Measurements from ENCODE around the gene ANGPTL2. TPM values are rescaled to one million over a fixed set of nuclear protein-coding genes. Genes with fewer than 3 reads are reported as not detected.

Gene ANGPTL2
- total and polyA plus RNA-seq, 2 of the 4 experiments (the other 2 are of a cell fraction), result 9.5 to 25.1 TPM

GRCh38 chr9:127159949-127160610 is 37.6 kb upstream of the ANGPTL2 start:
- Histone ChIP-seq H3K14ac (replicated peaks; ENCODE audit: low read depth, low read length) (peak overlapping the region; percentile 51), H2BK120ac (ENCODE audit: low read depth, low read length) (peak overlapping the region; percentile 70), H3K4ac (ENCODE audit: low read depth, low read length) (peak overlapping the region; percentile 66), H3K9me1 (ENCODE audit: insufficient read depth, low read length) (peaks cover 28% of the 10 kb centered on the region), H4K20me1 (ENCODE audit: insufficient read depth, low read length) (no peaks in the 10 kb centered on the region), H3K4me1 (ENCODE audit: control insufficient read depth, insufficient read depth, low read length) (peaks cover 21% of the 10 kb centered on the region), H2AK9ac (replicated peaks; ENCODE audit: low read depth, low read length, poor library complexity) (peak overlapping the region; percentile 51), H3K4me2 (ENCODE audit: low read depth, low read length) (no peak overlapping the region), H2AK5ac (ENCODE audit: low read depth, low read length) (peak overlapping the region; percentile 66), H3K79me1 (ENCODE audit: low read depth in 1 of 2, low read length in 2 of 2) (no peaks in the 10 kb centered on the region), H4K8ac (ENCODE audit: low read depth in 2 of 2, low read length in 2 of 2) (peak overlapping the region; percentile 23 to 38; a peak in 2 of 4 replicates), H3K27me3 (ENCODE audit: control insufficient read depth, insufficient read depth, low read length) (no peaks in the 10 kb centered on the region), H3K56ac (ENCODE audit: extremely low read depth, insufficient read depth, low read length) (no peak overlapping the region), H4K5ac (ENCODE audit: low read depth, low read length) (peak overlapping the region; percentile 84), H3K18ac (ENCODE audit: low read depth, low read length) (peak overlapping the region; percentile 39), H3K36me3 (ENCODE audit: control insufficient read depth, insufficient read depth, low read length) (no peaks in the 10 kb centered on the region), H2BK5ac (ENCODE audit: low read depth, low read length, poor library complexity, severe bottlenecking) (peak overlapping the region; percentile 46), H3K27ac (ENCODE audit: insufficient read depth, low read length) (peak overlapping the region; percentile 11; the same call in 1 of the 2 replicates), H4K91ac (ENCODE audit: insufficient read depth, low read depth, low read length) (peak overlapping the region; percentile 87), H2BK15ac (ENCODE audit: low read depth, low read length) (peak overlapping the region; percentile 86; the same call in 2 of the 3 replicates), H2BK20ac (ENCODE audit: low read depth, low read length) (peak overlapping the region; percentile 64), H3K23ac (ENCODE audit: low read depth, low read length) (peak overlapping the region; percentile 37; the same call in 1 of the 2 replicates), H3K9ac (ENCODE audit: low read depth, low read length) (no peak overlapping the region), H3K9me3 (ENCODE audit: control insufficient read depth, insufficient read depth, low read length) (no peaks in the 10 kb centered on the region), H3K4me3 (ENCODE audit: insufficient read depth, low read depth, low read length) (no peak overlapping the region), H2AFZ (replicated peaks; ENCODE audit: low read length, poor library complexity) (peak overlapping the region; percentile 4)
- BruUV-seq (replicated peaks), result no TSS peak
- TF ChIP-seq MAFK (IDR thresholded peaks at IDR 0.05; ENCODE audit: low read depth, low read length), result no peak
- no peak for TF ChIP-seq MXI1 (IDR thresholded peaks at IDR 0.05; ENCODE audit: borderline replicate concordance, low read depth, low read length)
- TF ChIP-seq NFE2L2 (IDR thresholded peaks at IDR 0.05; ENCODE audit: low read depth, low read length), result no peak
- TF ChIP-seq USF2 (IDR thresholded peaks at IDR 0.05; ENCODE audit: low read depth, low read length), result no peak
- TF ChIP-seq POLR2A (IDR thresholded peaks at IDR 0.05; ENCODE audit: low read depth, low read length), result no peak
- no peak for TF ChIP-seq RFX5 (IDR thresholded peaks at IDR 0.05; ENCODE audit: low read depth, low read length)
- in situ Hi-C loops (cut with MboI; ENCODE audit: low sequenced_read_pairs), result no loop called here
- no peak for ATAC-seq (ENCODE audit: low read depth)
- intact Hi-C loops (cut with micrococcal nuclease), result loop anchor here (1.0 kb wide), 1 partner anchor 38 kb away; the partner anchor contains the start of gene ANGPTL2
- WGBS, 2 experiments (ENCODE audit: extremely low coverage in 2 of 2, insufficient read length in 1 of 2), result 81% methylated on average over 8 of the region's 10 CpGs; no CpG with 5 or more reads in 1 of the 2 experiments
- no peak for DNase-seq
- dilution Hi-C loops (cut with HindIII; ENCODE audit: low sequenced_read_pairs, unreplicated experiment), result no loop called here
- POLR2A ChIA-PET (ENCODE audit: unreplicated experiment), result interaction anchor here (0.5 kb wide), 2 partner anchors 12 to 886 kb away, joined by 3 to 6 read pairs; no protein-coding TSS in a partner anchor
- CTCF ChIA-PET, result interaction anchor here (1.1 kb wide), 2 partner anchors 26 to 38 kb away, joined by 3 to 6 read pairs; partner anchors contain the start of gene ANGPTL2
